A673 (cell line): Measurements from ENCODE around the gene CRELD2. TPM values are rescaled to one million over a fixed set of nuclear protein-coding genes. Genes with fewer than 3 reads are reported as not detected.

Source experiments
- BruUV-seq: library from RNA; stranded (reverse); fragments of 400-500 nt; replicated peaks from 2 replicates; lab custom pipeline; 2021; lab: Mats Ljungman, UMichigan
- CTCF ChIA-PET: fragments of 300-600 bp; sonication (Branson Sonifier 250); formaldehyde crosslinking; loops from one replicate; lab custom pipeline; 2022; ENCODE audit warnings: antibody characterized with exemption; lab: Charles Lee
- POLR2A ChIA-PET: fragments of 300-600 bp; sonication (Branson Sonifier 250); formaldehyde crosslinking; loops from one replicate; lab custom pipeline; 2022; ENCODE audit warnings: antibody characterized with exemption; ENCODE audit not compliant: low non-redundant PET; lab: Charles Lee
- DNase-seq: peaks from one replicate; pipeline ENCODE4 v3.0.0-alpha.2; 2015; ENCODE audit warnings: low spot score
- H3K27ac ChIP-seq: fragments of 200-600 bp; sonication (generic); 2 replicates; pipeline ENCODE4 v1.5.1; 2016; ENCODE audit warnings: mixed run types, low read depth, mild to moderate bottlenecking, mixed read lengths, antibody characterized with exemption, low read length; ENCODE audit not compliant: poor library complexity, severe bottlenecking
- H3K27me3 ChIP-seq: fragments of 200-600 bp; sonication (generic); replicated peaks from 2 replicates; pipeline ENCODE4 v1.6.1; 2017; ENCODE audit warnings: mixed run types, low read depth, mild to moderate bottlenecking, mixed read lengths, antibody characterized with exemption, low read length; ENCODE audit not compliant: insufficient read depth, poor library complexity
- H3K36me3 ChIP-seq: fragments of 200-600 bp; sonication (generic); 2 replicates; pipeline ENCODE4 v1.6.1; 2016; ENCODE audit warnings: mixed run types, mild to moderate bottlenecking, mixed read lengths, antibody characterized with exemption, low read length; ENCODE audit not compliant: insufficient read depth, poor library complexity, severe bottlenecking
- H3K4me1 ChIP-seq: fragments of 200-600 bp; sonication (generic); 2 replicates; pipeline ENCODE4 v1.6.1; 2017; ENCODE audit warnings: mixed run types, mild to moderate bottlenecking, mixed read lengths, antibody characterized with exemption, low read length; ENCODE audit not compliant: insufficient read depth, poor library complexity, severe bottlenecking
- H3K4me3 ChIP-seq: fragments of 200-600 bp; sonication (generic); 2 replicates; pipeline ENCODE4 v1.5.1; 2016; ENCODE audit warnings: low read depth, mixed run types, mild to moderate bottlenecking, mixed read lengths, low read length; ENCODE audit not compliant: poor library complexity, severe bottlenecking
- H3K9me3 ChIP-seq: fragments of 200-600 bp; sonication (generic); 2 replicates; pipeline ENCODE4 v1.6.1; 2016; ENCODE audit warnings: mixed run types, low read depth, mild to moderate bottlenecking, mixed read lengths, antibody characterized with exemption, low read length; ENCODE audit not compliant: poor library complexity, severe bottlenecking
- EZH2 ChIP-seq: fragments of 200-600 bp; sonication (generic); IDR thresholded peaks from 2 replicates; pipeline ENCODE4 v1.6.1; 2017; ENCODE audit warnings: borderline replicate concordance, low read depth, mild to moderate bottlenecking, mixed read lengths, antibody characterized with exemption, low read length; ENCODE audit not compliant: poor library complexity, severe bottlenecking
- intact Hi-C: fragments of 100-400 bp; cut with micrococcal nuclease; formaldehyde crosslinking; loops from one replicate; pipeline ENCODE4 v1.10.0; 2022; ENCODE audit not compliant: unreplicated experiment
- total RNA-seq: library from RNA; stranded (reverse); gene quantifications from 2 replicates; pipeline ENCODE4 v1.2.3, GENCODE V29; 2021
- TF ChIP-seq, protein P1 (sequence below): fragments of 300-800, 200-600 bp; sonication (generic); conservative IDR thresholded peaks from 2 replicates; pipeline ENCODE4 v1.5.1; 2017; ENCODE audit warnings: low read depth, mild to moderate bottlenecking, antibody characterized with exemption, low read length, moderate library complexity, mixed read lengths

Gene CRELD2
- total RNA-seq, 1 experiment from 2014 or later, result 54.7 TPM

DNA sequence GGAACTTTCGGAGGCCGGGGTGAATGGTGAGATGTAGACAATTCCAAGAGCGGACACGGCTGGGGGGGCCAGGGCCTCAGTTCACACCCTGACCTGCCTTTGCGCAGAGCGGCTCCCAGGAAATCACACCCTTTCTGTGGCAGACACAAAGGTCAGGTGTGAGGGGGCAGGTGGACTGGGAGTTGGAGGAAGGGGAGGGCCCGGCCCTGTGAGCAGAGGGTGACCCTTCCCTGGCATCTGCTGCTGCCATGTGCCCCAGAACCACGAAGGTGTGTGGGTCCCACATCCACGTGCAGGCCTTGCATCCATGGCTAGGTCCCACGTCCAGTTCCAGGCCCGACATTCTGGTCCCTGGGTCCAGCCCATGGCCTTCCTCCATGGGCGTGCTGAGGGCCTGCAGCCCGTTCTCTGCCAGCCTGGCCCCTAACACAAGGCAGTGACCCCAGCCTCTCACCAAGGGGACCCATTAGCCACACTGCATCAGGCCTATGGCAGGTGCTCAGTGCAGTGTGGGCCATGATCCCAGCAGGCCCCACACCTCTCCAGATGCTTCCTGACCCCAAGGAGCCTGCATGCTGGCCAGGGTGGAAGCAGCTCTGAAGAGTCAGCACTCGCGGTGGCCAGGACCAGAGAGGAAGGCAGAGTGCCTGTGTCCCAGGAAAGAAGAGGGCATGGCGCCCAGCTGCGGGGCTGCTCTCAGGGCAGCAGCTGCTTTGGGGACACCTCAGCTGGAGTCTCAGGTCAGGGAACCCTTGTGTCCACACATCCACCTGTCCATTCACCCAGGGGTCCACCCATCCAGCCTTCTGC, 23.3 kb downstream of the CRELD2 start:
- Histone ChIP-seq H3K27me3 (no peaks in the 10 kb centered on the region), H3K9me3 (no peaks in the 10 kb centered on the region), H3K36me3 (no peaks in the 10 kb centered on the region), H3K4me3 (no peak overlapping the region), H3K27ac (no peak overlapping the region), H3K4me1 (peaks cover 18% of the 10 kb centered on the region)
- DNase-seq, result no peak
- no TSS peak for BruUV-seq
- ChIA-PET POLR2A (no interaction called here), CTCF (no interaction called here)
- no peak for TF ChIP-seq EZH2
- TF ChIP-seq, protein P1, sequence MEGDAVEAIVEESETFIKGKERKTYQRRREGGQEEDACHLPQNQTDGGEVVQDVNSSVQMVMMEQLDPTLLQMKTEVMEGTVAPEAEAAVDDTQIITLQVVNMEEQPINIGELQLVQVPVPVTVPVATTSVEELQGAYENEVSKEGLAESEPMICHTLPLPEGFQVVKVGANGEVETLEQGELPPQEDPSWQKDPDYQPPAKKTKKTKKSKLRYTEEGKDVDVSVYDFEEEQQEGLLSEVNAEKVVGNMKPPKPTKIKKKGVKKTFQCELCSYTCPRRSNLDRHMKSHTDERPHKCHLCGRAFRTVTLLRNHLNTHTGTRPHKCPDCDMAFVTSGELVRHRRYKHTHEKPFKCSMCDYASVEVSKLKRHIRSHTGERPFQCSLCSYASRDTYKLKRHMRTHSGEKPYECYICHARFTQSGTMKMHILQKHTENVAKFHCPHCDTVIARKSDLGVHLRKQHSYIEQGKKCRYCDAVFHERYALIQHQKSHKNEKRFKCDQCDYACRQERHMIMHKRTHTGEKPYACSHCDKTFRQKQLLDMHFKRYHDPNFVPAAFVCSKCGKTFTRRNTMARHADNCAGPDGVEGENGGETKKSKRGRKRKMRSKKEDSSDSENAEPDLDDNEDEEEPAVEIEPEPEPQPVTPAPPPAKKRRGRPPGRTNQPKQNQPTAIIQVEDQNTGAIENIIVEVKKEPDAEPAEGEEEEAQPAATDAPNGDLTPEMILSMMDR, result no peak
- intact Hi-C loops, result no loop called here

GRCh38 chr22:49942565-49943404, 24.4 kb downstream of the CRELD2 start:
- Histone ChIP-seq H3K4me3 (no peak overlapping the region), H3K36me3 (no peaks in the 10 kb centered on the region), H3K27me3 (no peaks in the 10 kb centered on the region), H3K9me3 (no peaks in the 10 kb centered on the region), H3K27ac (peak overlapping the region; percentile 42), H3K4me1 (peaks cover 21% of the 10 kb centered on the region)
- no peak for TF ChIP-seq EZH2
- TF ChIP-seq, protein P1, result no peak
- no peak for DNase-seq
- intact Hi-C loops, result no loop called here
- ChIA-PET CTCF (no interaction called here), POLR2A (no interaction called here)
- no TSS peak for BruUV-seq

GRCh38 chr22:49943405-49943765, 25.0 kb downstream of the CRELD2 start:
- no peaks in the 10 kb centered on the region for H3K27me3 ChIP-seq
- DNase-seq, result no peak
- H3K4me1 ChIP-seq, result peaks cover 22% of the 10 kb centered on the region
- no peaks in the 10 kb centered on the region for H3K9me3 ChIP-seq
- no TSS peak for BruUV-seq
- H3K4me3 ChIP-seq, result no peak overlapping the region
- TF ChIP-seq, protein P1, result no peak
- TF ChIP-seq EZH2, result no peak
- CTCF ChIA-PET, result no interaction called here
- POLR2A ChIA-PET, result no interaction called here
- peak overlapping the region; percentile 82 for H3K27ac ChIP-seq
- intact Hi-C loops, result no loop called here
- H3K36me3 ChIP-seq, result no peaks in the 10 kb centered on the region
